PC-9 (cell line): Measurements from ENCODE around the gene CAPG. TPM values are rescaled to one million over a fixed set of nuclear protein-coding genes. Genes with fewer than 3 reads are reported as not detected.

Source experiments
- Bru-seq: library from RNA; stranded (reverse); fragments of 400-500 nt; gene quantifications from one replicate; lab custom pipeline; 2021; lab: Mats Ljungman, UMichigan
- BruChase-seq, 2 experiments: library from RNA; stranded (reverse); fragments of 400-500 nt; gene quantifications; one replicate each; lab custom pipeline; 2021; lab: Mats Ljungman, UMichigan
- BruUV-seq: library from RNA; stranded (reverse); fragments of 400-500 nt; replicated peaks from 2 replicates; lab custom pipeline; 2021; lab: Mats Ljungman, UMichigan
- CTCF ChIA-PET: fragments of 300-600 bp; sonication (Branson Sonifier 250); formaldehyde crosslinking; loops from one replicate; lab custom pipeline; 2022; ENCODE audit warnings: antibody characterized with exemption; lab: Charles Lee
- POLR2A ChIA-PET: fragments of 300-600 bp; sonication (Branson Sonifier 250); formaldehyde crosslinking; loops from one replicate; lab custom pipeline; 2022; ENCODE audit warnings: antibody characterized with exemption; ENCODE audit not compliant: unreplicated experiment; lab: Charles Lee
- DNase-seq, 2 experiments: peaks; one replicate each; pipeline versions ENCODE4 v3.0.0 to v3.0.0-alpha.2; 2015 to 2022; ENCODE audit warnings: mixed read lengths in 1 of 2
- H2AFZ ChIP-seq: fragments of 200-600 bp; sonication (generic); 2 replicates; pipeline ENCODE4 v1.8.1; 2017; ENCODE audit warnings: antibody characterized with exemption
- H3F3A ChIP-seq: fragments of 200-600 bp; sonication (generic); 2 replicates; pipeline ENCODE4 v1.8.1; 2017; ENCODE audit warnings: antibody characterized with exemption, mild to moderate bottlenecking, low read depth; ENCODE audit not compliant: insufficient read depth
- H3K27ac ChIP-seq: fragments of 200-600 bp; sonication (generic); 2 replicates; pipeline ENCODE4 v1.6.1; 2016; ENCODE audit warnings: mixed run types
- H3K27me3 ChIP-seq: fragments of 200-600 bp; sonication (generic); 2 replicates; pipeline ENCODE4 v1.6.1; 2016; ENCODE audit warnings: low read depth, mixed run types; ENCODE audit not compliant: insufficient read depth
- H3K36me3 ChIP-seq: fragments of 200-600 bp; sonication (generic); 2 replicates; pipeline ENCODE4 v1.6.1; 2016; ENCODE audit warnings: low read depth, mixed run types
- H3K4me1 ChIP-seq: fragments of 200-600 bp; sonication (generic); replicated peaks from 2 replicates; pipeline ENCODE4 v1.6.1; 2016; ENCODE audit warnings: mixed run types; ENCODE audit not compliant: insufficient read depth
- H3K4me2 ChIP-seq: fragments of 200-600 bp; sonication (generic); 2 replicates; pipeline ENCODE4 v1.6.1; 2017; ENCODE audit warnings: mixed run types
- H3K4me3 ChIP-seq: fragments of 200-600 bp; sonication (generic); 2 replicates; pipeline ENCODE4 v1.6.1; 2016; ENCODE audit warnings: mixed run types
- H3K79me2 ChIP-seq: fragments of 200-600 bp; sonication (generic); 2 replicates; pipeline ENCODE4 v1.6.1; 2017; ENCODE audit warnings: low read depth, mixed run types
- H3K9me2 ChIP-seq: fragments of 200-600 bp; sonication (generic); 2 replicates; pipeline ENCODE4 v1.8.1; 2017; ENCODE audit warnings: mild to moderate bottlenecking; ENCODE audit not compliant: insufficient read depth
- H3K9me3 ChIP-seq: fragments of 200-600 bp; sonication (generic); 2 replicates; pipeline ENCODE4 v1.8.1; 2016; ENCODE audit warnings: low read depth; ENCODE audit not compliant: insufficient read depth
- H4K20me1 ChIP-seq: fragments of 200-600 bp; sonication (generic); 2 replicates; pipeline ENCODE4 v1.8.1; 2017; ENCODE audit not compliant: insufficient read depth
- EZH2 ChIP-seq: fragments of 200-600 bp; sonication (generic); IDR thresholded peaks from 2 replicates; pipeline ENCODE4 v1.8.0; 2017; ENCODE audit warnings: antibody characterized with exemption, low read depth
- intact Hi-C: fragments of 100-400 bp; cut with micrococcal nuclease; formaldehyde crosslinking; loops from one replicate; pipeline ENCODE4 v1.10.0; 2022; ENCODE audit not compliant: unreplicated experiment
- long read RNA-seq: library from polyadenylated mRNA; stranded (forward); transcript quantifications from one replicate; pipeline ENCODE4 v2.0.0, GENCODE V29; 2022
- total RNA-seq: library from RNA; stranded (reverse); gene quantifications from 2 replicates; pipeline ENCODE4 v1.2.3, GENCODE V29; 2021
- TF ChIP-seq, protein P1 (sequence below): fragments of 200-600 bp; sonication (generic); conservative IDR thresholded peaks from 2 replicates; pipeline ENCODE4 v1.6.1; 2017; ENCODE audit warnings: mixed run types, antibody characterized with exemption, mild to moderate bottlenecking, moderate library complexity

Gene CAPG, protein sequence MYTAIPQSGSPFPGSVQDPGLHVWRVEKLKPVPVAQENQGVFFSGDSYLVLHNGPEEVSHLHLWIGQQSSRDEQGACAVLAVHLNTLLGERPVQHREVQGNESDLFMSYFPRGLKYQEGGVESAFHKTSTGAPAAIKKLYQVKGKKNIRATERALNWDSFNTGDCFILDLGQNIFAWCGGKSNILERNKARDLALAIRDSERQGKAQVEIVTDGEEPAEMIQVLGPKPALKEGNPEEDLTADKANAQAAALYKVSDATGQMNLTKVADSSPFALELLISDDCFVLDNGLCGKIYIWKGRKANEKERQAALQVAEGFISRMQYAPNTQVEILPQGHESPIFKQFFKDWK
- total RNA-seq (417 and 428 TPM in 2 replicates), Bru-seq, nascent RNA (percentile 77 among the genes with signal in this experiment), BruChase-seq, experiment 1, labeled RNA remaining after a 2-hour chase (percentile 68 among the genes with signal in this experiment), BruChase-seq, experiment 2, labeled RNA remaining after a 6-hour chase (percentile 73 among the genes with signal in this experiment)
- long read RNA-seq, transcript CAPG-204 (10 exons, 1,151 nt), result major isoform, 520 of 759 reads
- long read RNA-seq, transcript CAPG-201 (10 exons, 1,442 nt), result minor isoform, 122 of 759 reads
- long read RNA-seq, partial matches to known transcripts, result 41 of 759 reads
- long read RNA-seq, other reads (novel, unspliced or antisense), result 74 of 759 reads

DNA sequence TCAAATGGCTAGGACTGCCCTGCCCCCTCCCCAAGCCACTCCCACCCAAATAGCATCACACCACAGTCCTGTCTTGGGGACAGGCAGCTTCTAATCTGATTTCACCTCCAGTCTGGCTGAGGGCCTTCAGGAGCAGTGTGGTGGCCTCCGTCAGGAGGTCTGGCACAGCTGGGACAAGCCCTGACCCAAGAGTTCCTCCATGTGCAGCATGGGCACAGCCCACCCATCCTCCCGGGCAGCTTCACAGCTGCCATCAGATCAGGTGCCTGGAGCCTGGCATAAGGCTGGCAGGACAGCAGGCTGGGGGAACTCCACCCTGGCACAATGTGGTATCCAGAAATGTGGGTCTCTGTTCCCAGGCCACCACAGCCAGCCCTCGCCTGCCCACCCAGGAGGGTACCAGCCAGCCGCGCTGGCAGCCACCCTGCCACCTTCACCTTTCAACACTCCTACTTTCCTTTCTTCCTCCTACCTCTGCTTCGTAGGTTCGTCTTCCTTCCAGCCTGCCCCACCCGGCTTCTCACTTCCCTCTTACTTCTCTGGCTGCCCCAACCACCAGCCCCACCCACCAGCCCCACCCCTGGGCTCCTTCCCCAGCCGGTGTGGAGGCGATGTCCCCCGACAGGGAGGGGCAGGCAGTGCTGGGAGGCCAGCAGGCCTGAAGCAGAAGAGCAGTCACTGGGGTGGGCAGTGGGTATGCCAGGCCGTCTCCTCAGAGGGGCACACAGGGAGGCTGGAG, at the start of gene CAPG:
CAPG (minus strand) TSS at position 522 of the 739 bp plus-strand sequence. CDS start 8,221 bp downstream, outside the sequence.
- Histone ChIP-seq H3K27ac (peak within 1 kb of the TSS; percentile 88), H3K4me1 (peaks cover 56% of the 10 kb centered on the region), H3K4me2 (peak within 1 kb of the TSS; percentile 85), H3K4me3 (peak within 1 kb of the TSS; percentile 49), H3K79me2 (peaks cover 68% of the 10 kb centered on the region), H2AFZ (peak within 1 kb of the TSS; percentile 56), H3F3A (peaks cover 32% of the 10 kb centered on the region), H3K27me3 (no peaks in the 10 kb centered on the region), H3K36me3 (no peaks in the 10 kb centered on the region), H4K20me1 (peaks cover 5% of the 10 kb centered on the region; the same call in 1 of the 2 replicates), H3K9me2 (no peaks in the 10 kb centered on the region), H3K9me3 (no peaks in the 10 kb centered on the region)
- CTCF ChIA-PET, result no interaction called here
- BruUV-seq, result no TSS peak
- POLR2A ChIA-PET, result interaction anchor here (0.6 kb wide), 1 partner anchor 90 kb away, joined by 3 read pairs; no protein-coding TSS in a partner anchor
- intact Hi-C loops, result loop anchor here (1.0 to 5.0 kb wide), 5 partner anchors 13 to 453 kb away; partner anchors contain the start of genes ELMOD3, RETSAT and TGOLN2
- peak; percentile 72 to 89 for DNase-seq
- no peak for TF ChIP-seq EZH2
- TF ChIP-seq, protein P1, sequence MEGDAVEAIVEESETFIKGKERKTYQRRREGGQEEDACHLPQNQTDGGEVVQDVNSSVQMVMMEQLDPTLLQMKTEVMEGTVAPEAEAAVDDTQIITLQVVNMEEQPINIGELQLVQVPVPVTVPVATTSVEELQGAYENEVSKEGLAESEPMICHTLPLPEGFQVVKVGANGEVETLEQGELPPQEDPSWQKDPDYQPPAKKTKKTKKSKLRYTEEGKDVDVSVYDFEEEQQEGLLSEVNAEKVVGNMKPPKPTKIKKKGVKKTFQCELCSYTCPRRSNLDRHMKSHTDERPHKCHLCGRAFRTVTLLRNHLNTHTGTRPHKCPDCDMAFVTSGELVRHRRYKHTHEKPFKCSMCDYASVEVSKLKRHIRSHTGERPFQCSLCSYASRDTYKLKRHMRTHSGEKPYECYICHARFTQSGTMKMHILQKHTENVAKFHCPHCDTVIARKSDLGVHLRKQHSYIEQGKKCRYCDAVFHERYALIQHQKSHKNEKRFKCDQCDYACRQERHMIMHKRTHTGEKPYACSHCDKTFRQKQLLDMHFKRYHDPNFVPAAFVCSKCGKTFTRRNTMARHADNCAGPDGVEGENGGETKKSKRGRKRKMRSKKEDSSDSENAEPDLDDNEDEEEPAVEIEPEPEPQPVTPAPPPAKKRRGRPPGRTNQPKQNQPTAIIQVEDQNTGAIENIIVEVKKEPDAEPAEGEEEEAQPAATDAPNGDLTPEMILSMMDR, result no peak

DNA sequence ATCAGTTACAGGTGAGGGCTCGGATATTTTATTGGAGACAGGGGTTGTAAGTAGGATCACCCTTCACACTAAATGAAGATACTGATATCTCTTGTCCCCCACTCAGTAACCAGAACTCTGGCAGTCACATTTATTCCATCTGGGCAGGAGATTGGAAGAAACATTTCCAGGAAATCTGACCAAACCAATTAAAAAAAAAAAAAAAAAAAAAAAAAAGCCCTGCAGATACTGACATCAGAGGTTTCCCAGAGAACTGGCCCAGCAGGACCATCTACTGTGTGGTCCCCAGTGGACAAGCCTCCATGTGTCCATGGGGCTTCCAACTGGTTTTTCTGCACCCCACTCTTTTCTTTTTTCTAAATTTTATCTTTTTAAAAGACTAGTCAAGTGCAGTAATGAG, 49.6 kb upstream of the CAPG start:
- H3F3A ChIP-seq, result peaks cover 28% of the 10 kb centered on the region
- POLR2A ChIA-PET, result no interaction called here
- H3K27ac ChIP-seq, result no peak overlapping the region
- H3K9me2 ChIP-seq, result no peaks in the 10 kb centered on the region
- TF ChIP-seq, protein P1, result no peak
- TF ChIP-seq EZH2, result no peak
- H3K4me2 ChIP-seq, result peak overlapping the region; percentile 7; the same call in 1 of the 2 replicates
- H3K4me3 ChIP-seq, result no peak overlapping the region
- H3K79me2 ChIP-seq, result no peaks in the 10 kb centered on the region
- BruUV-seq, result no TSS peak
- H2AFZ ChIP-seq, result no peak overlapping the region
- no peaks in the 10 kb centered on the region for H3K9me3 ChIP-seq
- intact Hi-C loops, result loop anchor here (5.0 kb wide), 1 partner anchor 38 kb away; no protein-coding TSS in a partner anchor
- no peaks in the 10 kb centered on the region for H4K20me1 ChIP-seq
- H3K36me3 ChIP-seq, result no peaks in the 10 kb centered on the region
- no peaks in the 10 kb centered on the region for H3K27me3 ChIP-seq
- no peak for DNase-seq
- CTCF ChIA-PET, result no interaction called here
- H3K4me1 ChIP-seq, result peaks cover 48% of the 10 kb centered on the region
